ENCODE results near the gene NOS1AP. TPM values are rescaled to one million over a fixed set of nuclear protein-coding genes. Genes with fewer than 3 reads are reported as not detected.
"Not testable (repeated sequence)": the region's sequence is repeated elsewhere in the genome, so short reads cannot be mapped to it uniquely, and the experiment has no call there.

Gene NOS1AP
- total and polyA plus RNA-seq, 12 donors = 0.37 to 12.0 (median 3.1) TPM

DNA sequence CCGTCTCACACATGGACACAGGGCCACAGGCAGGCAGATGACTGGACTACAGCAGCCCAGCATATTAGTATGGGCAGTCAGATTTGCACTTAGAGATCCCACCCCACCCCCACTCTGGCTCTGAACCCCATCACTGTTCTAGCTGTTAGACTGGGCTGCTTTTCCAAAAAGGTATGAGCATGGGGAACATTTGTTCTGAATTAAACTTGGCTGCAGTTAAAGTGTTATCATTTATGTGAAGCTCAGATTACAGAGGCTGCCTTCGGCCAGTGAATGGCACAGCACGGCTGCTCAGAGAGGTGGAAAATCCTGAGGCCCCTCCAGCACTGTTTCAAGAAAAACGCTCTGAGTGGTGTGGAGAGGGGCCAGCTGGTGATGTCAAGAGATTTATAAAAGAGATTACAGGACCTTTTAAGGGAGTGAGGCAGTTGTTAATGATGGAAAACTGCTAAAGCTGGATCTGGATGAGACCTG, 6.9 kb upstream of the NOS1AP start:
- Histone ChIP-seq H3K4me1 (replicated peaks in 1 of 2) (no peaks in the 10 kb centered on the region), H3K27ac (no peak overlapping the region), H3K9me3 (replicated peaks in 1 of 3) (no peaks in the 10 kb centered on the region), H3K27me3 (no peaks in the 10 kb centered on the region), H3K36me3 (replicated peaks in 1 of 2) (no peaks in the 10 kb centered on the region), H3K4me3 (no peak overlapping the region)
- peak in 1 of 7 donors; percentile 58 for DNase-seq
- intact Hi-C loops (cut with DNase I) = no loop called here
- WGBS, 4 donors = 66 to 86% (median 77%) methylated on average over 4 of the region's 4 CpGs
- TF ChIP-seq, protein P1, sequence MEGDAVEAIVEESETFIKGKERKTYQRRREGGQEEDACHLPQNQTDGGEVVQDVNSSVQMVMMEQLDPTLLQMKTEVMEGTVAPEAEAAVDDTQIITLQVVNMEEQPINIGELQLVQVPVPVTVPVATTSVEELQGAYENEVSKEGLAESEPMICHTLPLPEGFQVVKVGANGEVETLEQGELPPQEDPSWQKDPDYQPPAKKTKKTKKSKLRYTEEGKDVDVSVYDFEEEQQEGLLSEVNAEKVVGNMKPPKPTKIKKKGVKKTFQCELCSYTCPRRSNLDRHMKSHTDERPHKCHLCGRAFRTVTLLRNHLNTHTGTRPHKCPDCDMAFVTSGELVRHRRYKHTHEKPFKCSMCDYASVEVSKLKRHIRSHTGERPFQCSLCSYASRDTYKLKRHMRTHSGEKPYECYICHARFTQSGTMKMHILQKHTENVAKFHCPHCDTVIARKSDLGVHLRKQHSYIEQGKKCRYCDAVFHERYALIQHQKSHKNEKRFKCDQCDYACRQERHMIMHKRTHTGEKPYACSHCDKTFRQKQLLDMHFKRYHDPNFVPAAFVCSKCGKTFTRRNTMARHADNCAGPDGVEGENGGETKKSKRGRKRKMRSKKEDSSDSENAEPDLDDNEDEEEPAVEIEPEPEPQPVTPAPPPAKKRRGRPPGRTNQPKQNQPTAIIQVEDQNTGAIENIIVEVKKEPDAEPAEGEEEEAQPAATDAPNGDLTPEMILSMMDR (IDR thresholded peaks at IDR 0.05) = no peak
- no peak for TF ChIP-seq POLR2A (IDR thresholded peaks at IDR 0.05)

DNA sequence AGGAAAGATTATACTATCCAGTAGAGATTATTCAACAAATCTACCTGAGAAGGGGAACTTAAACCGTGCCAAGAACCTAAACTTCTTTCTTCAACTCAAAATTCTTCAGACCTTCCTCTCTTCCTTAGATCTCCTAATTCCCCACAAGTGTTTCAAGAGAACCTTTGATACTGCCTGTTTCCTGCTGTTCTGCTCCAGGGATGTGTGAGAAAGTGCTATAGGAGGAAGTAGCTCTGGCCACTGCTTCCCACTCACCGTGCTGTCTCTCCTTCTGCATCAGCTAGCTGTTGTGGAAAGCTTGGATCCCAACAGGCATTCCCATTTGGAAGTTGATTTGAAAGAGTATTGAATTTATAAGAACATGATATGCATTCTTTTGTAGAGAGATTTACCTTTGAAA, 4.5 kb upstream of the NOS1AP start:
- no peak overlapping the region for H3K4me3 ChIP-seq
- intact Hi-C loops (cut with DNase I) = no loop called here
- no peaks in the 10 kb centered on the region for H3K4me1 ChIP-seq (replicated peaks in 1 of 2)
- H3K27ac ChIP-seq = no peak overlapping the region
- H3K36me3 ChIP-seq (replicated peaks in 1 of 2) = no peaks in the 10 kb centered on the region
- H3K27me3 ChIP-seq = no peaks in the 10 kb centered on the region
- no peak for TF ChIP-seq POLR2A (IDR thresholded peaks at IDR 0.05)
- TF ChIP-seq, protein P1 (IDR thresholded peaks at IDR 0.05) = no peak
- WGBS, 4 donors = 74 to 91% (median 81%) methylated on average over 2 of the region's 2 CpGs
- DNase-seq = no peak
- no peaks in the 10 kb centered on the region for H3K9me3 ChIP-seq (replicated peaks in 1 of 3)

DNA sequence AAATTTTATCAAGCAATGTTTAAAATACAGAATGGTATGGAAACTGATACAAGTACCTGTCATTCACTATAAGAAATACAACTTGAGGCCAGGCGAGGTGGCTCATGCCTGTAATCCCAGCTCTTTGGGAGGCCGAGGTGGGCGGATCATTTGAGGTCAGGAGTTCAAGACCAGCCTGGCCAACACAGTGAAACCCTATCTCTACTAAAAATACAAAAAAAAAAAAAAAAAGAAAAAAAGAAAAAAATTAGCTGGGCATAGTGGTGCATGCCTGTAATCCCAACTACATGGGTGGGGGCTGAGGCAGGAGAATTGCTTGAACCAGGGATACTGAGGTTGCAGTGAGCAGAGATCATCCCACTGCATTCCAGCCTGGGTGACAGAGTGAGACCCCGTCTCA, 2.7 kb upstream of the NOS1AP start:
- DNase-seq; H3K27me3 ChIP-seq; H3K4me3 ChIP-seq; H3K27ac ChIP-seq; intact Hi-C loops (cut with DNase I); H3K4me1 ChIP-seq (replicated peaks in 1 of 2); H3K9me3 ChIP-seq (replicated peaks in 1 of 3); H3K36me3 ChIP-seq (replicated peaks in 1 of 2): not testable (repeated sequence)
- 72 to 80% (median 76%) methylated on average over 4 of the region's 4 CpGs for WGBS, 4 donors

DNA sequence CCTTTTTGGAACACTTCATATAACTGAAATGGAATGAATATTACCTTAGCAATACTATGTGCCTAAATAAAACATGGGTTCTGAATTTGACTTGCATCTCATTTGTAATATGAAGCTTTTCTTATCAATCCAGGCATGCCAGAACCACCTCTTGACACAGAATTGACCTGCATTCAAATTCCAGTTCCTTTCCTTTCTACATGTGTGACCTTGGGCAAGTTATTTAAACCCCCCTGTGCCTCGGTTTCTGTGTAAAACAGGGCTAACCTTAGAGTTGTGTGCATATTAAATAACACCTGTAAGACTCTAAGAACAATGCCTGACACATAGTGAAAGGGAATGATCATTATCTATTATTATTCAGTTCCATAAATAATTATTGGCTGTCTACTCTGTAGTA, 2.0 kb upstream of the NOS1AP start:
- Histone ChIP-seq H3K27ac (no peak overlapping the region), H3K4me3 (no peak overlapping the region), H3K27me3 (no peaks in the 10 kb centered on the region), H3K4me1 (replicated peaks in 1 of 2) (peaks cover 3 to 8% of the 10 kb centered on the region in 2 donors), H3K9me3 (replicated peaks in 1 of 3) (no peaks in the 10 kb centered on the region), H3K36me3 (replicated peaks in 1 of 2) (no peaks in the 10 kb centered on the region)
- no peak for DNase-seq
- WGBS, 4 donors = 55 to 79% (median 60%) methylated on average over 1 of the region's 1 CpG
- TF ChIP-seq, protein P1 (IDR thresholded peaks at IDR 0.05) = no peak
- TF ChIP-seq POLR2A (IDR thresholded peaks at IDR 0.05) = no peak
- intact Hi-C loops (cut with DNase I) = no loop called here

DNA sequence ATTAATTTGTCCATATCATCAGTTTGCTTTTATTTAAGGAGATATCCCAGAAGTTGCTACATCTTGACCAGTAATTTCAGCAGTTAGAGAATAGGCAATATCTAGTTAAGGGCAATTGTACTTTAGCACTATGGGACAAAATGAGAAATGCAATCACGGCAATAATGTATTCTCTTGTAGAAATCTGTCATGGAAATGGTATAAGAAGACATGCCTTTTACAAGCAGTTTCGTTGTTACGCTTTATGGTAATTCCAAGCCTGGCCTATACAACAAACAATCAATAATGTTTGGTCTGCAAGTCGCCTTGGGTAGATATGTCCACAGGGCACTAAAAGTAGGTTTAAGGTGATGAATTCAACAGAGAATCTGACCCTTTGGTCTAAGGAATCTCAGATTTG, 1.2 kb upstream of the NOS1AP start:
- intact Hi-C loops (cut with DNase I) = no loop called here

More for the DNA sequence above, 1.2 kb upstream of the NOS1AP start:
- no peaks in the 10 kb centered on the region for H3K27me3 ChIP-seq
- H3K36me3 ChIP-seq (replicated peaks in 1 of 2) = no peaks in the 10 kb centered on the region
- no peak overlapping the region for H3K27ac ChIP-seq
- H3K4me3 ChIP-seq = no peak overlapping the region
- WGBS, 4 donors = 91 to 97% (median 94%) methylated on average over 4 of the region's 4 CpGs
- TF ChIP-seq, protein P1 (IDR thresholded peaks at IDR 0.05) = no peak
- TF ChIP-seq POLR2A (IDR thresholded peaks at IDR 0.05) = no peak
- peaks cover 7 to 12% of the 10 kb centered on the region in 2 donors for H3K4me1 ChIP-seq (replicated peaks in 1 of 2)
- DNase-seq = no peak
- no peaks in the 10 kb centered on the region for H3K9me3 ChIP-seq (replicated peaks in 1 of 3)
